Measurements from ENCODE around the gene CPD.

Gene CPD

GRCh38 chr17:30351735-30352134, 27.0 kb upstream of the CPD start:
- no peak for DNase-seq (ENCODE audit: low read depth, low spot score)
- no peak overlapping the region for H3K4me3 ChIP-seq (ENCODE audit: low read depth, low read length)
- no peak for TF ChIP-seq CTCF (IDR thresholded peaks at IDR 0.05; ENCODE audit: insufficient read depth, low read length, missing control alignments)
- POLR2A ChIA-PET: no interaction called here
- CTCF ChIA-PET: no interaction called here

- no peak overlapping the region for H3K4me3 ChIP-seq (ENCODE audit: low read depth, low read length)
- POLR2A ChIA-PET: interaction anchor here (0.7 kb wide), 1 partner anchor 13 kb away, joined by 4 read pairs; no protein-coding TSS in a partner anchor
- no peak for TF ChIP-seq CTCF (IDR thresholded peaks at IDR 0.05; ENCODE audit: insufficient read depth, low read length, missing control alignments)
- DNase-seq (ENCODE audit: low read depth, low spot score): no peak
- CTCF ChIA-PET: no interaction called here
Observed at GRCh38 chr17:30352240-30352814, 26.4 kb upstream of the CPD start.

- no peak for TF ChIP-seq CTCF (IDR thresholded peaks at IDR 0.05; ENCODE audit: insufficient read depth, low read length, missing control alignments)
- CTCF ChIA-PET: no interaction called here
- no peak overlapping the region for H3K4me3 ChIP-seq (ENCODE audit: low read depth, low read length)
- DNase-seq (ENCODE audit: low read depth, low spot score): no peak
- POLR2A ChIA-PET: no interaction called here
Observed at GRCh38 chr17:30354701-30355100, 24.0 kb upstream of the CPD start.

GRCh38 chr17:30357476-30357875, 21.3 kb upstream of the CPD start:
- no peak for TF ChIP-seq CTCF (IDR thresholded peaks at IDR 0.05; ENCODE audit: insufficient read depth, low read length, missing control alignments)
- ChIA-PET POLR2A (no interaction called here), CTCF (interaction anchor here (0.8 kb wide), 1 partner anchor 12 kb away, joined by 3 read pairs; no protein-coding TSS in a partner anchor)
- DNase-seq (ENCODE audit: low read depth, low spot score): no peak
- H3K4me3 ChIP-seq (ENCODE audit: low read depth, low read length): no peak overlapping the region

- ChIA-PET CTCF (no interaction called here), POLR2A (no interaction called here)
- DNase-seq (ENCODE audit: low read depth, low spot score): no peak
- no peak for TF ChIP-seq CTCF (IDR thresholded peaks at IDR 0.05; ENCODE audit: insufficient read depth, low read length, missing control alignments)
- H3K4me3 ChIP-seq (ENCODE audit: low read depth, low read length): no peak overlapping the region
Observed at GRCh38 chr17:30358055-30358760, 20.5 kb upstream of the CPD start.

GRCh38 chr17:30360086-30360808, 18.5 kb upstream of the CPD start:
- no peak overlapping the region for H3K4me3 ChIP-seq (ENCODE audit: low read depth, low read length)
- no peak for DNase-seq (ENCODE audit: low read depth, low spot score)
- ChIA-PET CTCF (interaction anchor here (2.2 kb wide), 1 partner anchor 19 kb away, joined by 8 read pairs; no protein-coding TSS in a partner anchor), POLR2A (no interaction called here)
- no peak for TF ChIP-seq CTCF (IDR thresholded peaks at IDR 0.05; ENCODE audit: insufficient read depth, low read length, missing control alignments)

Measured in AG04449 (cell line).